NCI-H526 (cell line): ENCODE data around the gene B3GALT2.

Experiments
- DNase-seq, 2 experiments: peaks; one replicate each; lab custom pipeline; 2025; lab: John Stamatoyannopoulos, UW

Gene B3GALT2

GRCh38 chr1:193183019-193183627 is 3.3 kb downstream of the B3GALT2 start:
- DNase-seq: peak in 1 of 2 experiments; percentile 47

- DNase-seq: no peak
Observed at GRCh38 chr1:193181985-193182384, 4.4 kb downstream of the B3GALT2 start.

GRCh38 chr1:193181536-193181935 is 4.9 kb downstream of the B3GALT2 start:
- DNase-seq: no peak

DNA sequence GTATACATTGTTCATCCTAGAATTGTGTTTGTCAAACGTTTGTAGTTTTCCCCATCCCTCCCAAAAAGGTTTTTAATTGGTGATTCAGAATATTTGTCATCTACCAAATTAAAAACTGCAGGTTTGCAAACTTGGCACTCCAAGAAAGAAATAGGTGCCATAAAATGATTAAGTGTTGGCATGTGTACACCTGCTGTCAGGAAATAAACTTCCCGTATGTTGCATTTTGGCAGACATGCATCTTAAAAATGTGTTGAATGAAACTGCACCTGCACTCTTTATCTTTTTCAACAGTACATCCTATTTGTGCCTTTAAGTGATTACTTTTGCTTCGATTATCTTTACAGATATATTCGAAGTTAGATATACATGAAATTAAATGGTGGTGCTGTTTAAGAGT is 7.3 kb downstream of the B3GALT2 start:
- DNase-seq: no peak

GRCh38 chr1:193176788-193177187 is 9.6 kb downstream of the B3GALT2 start:
- DNase-seq: no peak

- DNase-seq: no peak
Observed at GRCh38 chr1:193176113-193176512, 10.3 kb downstream of the B3GALT2 start.

DNA sequence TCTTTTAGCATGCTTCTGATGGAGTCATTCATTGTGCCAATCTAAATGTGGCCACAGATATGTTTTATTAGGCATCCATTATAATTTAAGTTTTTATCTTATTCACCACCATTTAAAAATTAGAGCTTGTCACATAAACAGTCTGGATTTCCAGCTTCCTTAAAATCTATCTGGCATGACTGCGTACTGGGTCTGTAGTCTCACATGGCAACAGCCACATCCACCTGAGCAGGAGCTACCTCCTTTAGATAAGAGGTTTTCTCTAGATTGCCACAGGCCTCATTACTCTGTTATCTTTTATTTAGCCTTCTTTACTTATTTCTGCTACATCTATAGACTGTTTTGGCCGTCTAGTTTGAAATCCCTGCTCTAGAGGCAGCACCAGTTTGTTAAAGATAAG is 29.1 kb downstream of the B3GALT2 start:
- DNase-seq: no peak

- DNase-seq: no peak
Observed at GRCh38 chr1:193156822-193157142, 29.6 kb downstream of the B3GALT2 start.

- DNase-seq: no peak
Observed at GRCh38 chr1:193156117-193156821, 30.1 kb downstream of the B3GALT2 start.

DNA sequence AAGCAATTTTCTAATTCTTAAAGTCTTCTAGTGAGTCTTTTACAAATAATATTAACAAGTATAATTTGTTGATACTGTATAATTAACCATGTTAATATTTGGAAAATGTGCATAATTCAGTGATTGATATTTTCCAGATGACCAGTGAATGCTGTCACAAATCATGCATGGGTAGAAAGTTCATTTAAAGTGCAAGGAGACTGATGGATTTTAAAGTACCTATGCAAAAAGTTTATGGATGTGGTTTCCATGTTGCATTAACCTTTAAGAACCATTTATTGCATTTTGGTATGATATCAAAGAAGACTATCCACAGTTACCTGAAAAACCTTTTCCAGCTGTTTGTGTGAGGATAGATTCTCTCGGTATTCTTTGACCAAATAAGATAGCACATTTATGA is 41.4 kb downstream of the B3GALT2 start:
- no peak for DNase-seq

- DNase-seq: no peak
Observed at GRCh38 chr1:193144361-193144938, 42.0 kb downstream of the B3GALT2 start.

DNA sequence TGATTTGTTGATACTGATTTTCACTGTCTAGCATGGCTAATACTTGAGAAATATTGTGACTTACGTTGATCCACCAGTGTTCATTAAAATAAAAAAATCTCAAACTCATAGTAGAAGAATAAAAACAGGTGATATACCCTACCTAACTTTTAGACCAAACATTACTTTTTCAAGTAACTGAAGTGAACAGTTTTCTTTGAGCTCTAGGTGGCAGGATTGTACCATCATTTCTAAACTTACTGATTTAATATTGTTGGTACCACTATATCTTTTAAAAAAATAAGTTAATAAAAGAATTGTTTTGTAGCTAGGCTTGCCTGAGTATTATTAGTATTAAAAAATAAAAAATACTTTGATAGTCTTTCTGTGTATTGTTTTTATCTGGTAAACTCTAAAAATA is 43.1 kb downstream of the B3GALT2 start:
- peak in 1 of 2 experiments; percentile 7 for DNase-seq

DNA sequence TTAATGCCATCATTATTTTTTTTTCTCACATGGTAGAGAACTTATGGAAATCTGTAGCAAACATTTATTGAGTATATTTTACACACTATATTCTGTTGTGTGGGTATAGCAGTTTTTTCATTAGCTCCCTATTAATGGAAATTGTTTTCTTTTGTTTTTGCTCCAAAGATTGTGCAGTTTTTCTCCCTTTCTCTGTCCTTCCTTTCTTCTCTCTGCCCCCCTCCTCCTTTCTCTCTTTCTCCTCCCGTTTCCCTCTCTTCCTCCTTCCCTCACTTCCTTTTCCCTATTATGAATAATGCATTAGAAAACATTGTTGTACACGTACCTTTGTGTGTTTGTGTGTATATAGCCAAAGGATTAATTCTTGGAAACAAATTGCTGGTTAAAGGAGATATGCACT is 44.0 kb downstream of the B3GALT2 start:
- DNase-seq: no peak

GRCh38 chr1:193141804-193142203 is 44.6 kb downstream of the B3GALT2 start:
- no peak for DNase-seq

DNA sequence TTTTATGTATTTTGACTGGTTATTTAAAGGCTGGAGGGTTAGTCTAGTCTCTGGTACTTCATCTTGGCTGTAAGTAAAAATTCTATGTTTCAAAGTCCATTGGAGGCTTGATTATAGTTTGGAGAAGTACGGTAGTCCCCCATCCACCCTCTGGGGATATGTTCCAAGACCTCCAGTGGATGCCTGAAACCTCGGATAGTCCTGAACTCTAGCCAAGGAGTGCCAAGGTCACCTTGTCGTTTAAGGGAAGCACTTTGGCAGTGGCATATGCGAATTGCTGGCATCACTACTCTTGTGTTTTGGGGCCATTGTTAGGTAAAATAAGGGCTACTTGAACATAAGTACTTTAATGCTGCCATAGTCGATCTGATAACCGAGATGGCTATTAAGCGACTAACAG is 46.2 kb downstream of the B3GALT2 start:
- DNase-seq: no peak

DNA sequence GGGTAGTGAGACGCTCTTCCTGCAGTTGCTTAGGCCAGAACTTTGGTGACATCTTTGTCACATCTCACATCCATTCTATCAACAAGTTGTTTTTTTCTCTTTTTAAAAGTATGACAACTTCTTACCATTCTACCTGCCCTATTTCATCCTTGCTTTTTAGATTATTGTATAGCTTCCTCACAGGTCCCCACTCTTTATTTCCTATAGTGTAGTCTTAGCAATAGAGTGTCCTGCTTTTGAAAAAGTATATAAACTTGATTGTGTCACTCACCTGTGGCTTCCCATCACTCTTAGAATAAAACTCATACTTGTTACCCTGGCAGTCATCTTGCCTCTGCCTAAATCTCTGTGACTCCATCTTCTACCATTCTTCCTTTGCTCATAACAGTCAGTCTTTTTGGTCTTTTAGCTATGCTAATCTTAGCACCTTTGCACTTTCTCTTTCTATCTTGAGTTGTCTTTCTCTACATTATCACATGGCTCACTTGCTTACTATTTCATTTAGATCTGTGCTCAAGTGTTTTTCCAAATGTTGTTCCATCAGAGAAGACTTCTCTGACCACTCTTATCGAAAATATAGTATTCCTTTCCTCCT is 55.0 kb downstream of the B3GALT2 start:
- DNase-seq: no peak
